ENCODE results near the gene PFN1.

The PFN1 gene

GRCh38 chr17:4948166-4948930 is at the start of gene PFN1:
Gene PFN1 (minus strand): TSS chr17:4948530. CDS start chr17:4948394, 136 bp downstream.
- Histone ChIP-seq H3K9me3 (ENCODE audit: control insufficient read depth in 2 of 2, low read length in 2 of 2) (no peaks in the 10 kb centered on the region), H3K36me3 (ENCODE audit: control insufficient read depth in 2 of 2, insufficient read depth in 2 of 2, low read length in 2 of 2) (peaks cover 19 to 23% of the 10 kb centered on the region in 2 donors), H3K9ac (ENCODE audit: low read length in 2 of 2) (peak within 1 kb of the TSS; percentile 94 to 100), H3K4me3 (ENCODE audit: low read length in 2 of 2) (peak within 1 kb of the TSS; percentile 91 to 94), H3K27me3 (ENCODE audit: control insufficient read depth in 1 of 2, insufficient read depth in 2 of 2, low read length in 2 of 2) (no peaks in the 10 kb centered on the region), H3K4me1 (ENCODE audit: control insufficient read depth, insufficient read depth, low read length) (peaks cover 49% of the 10 kb centered on the region), H3K27ac (ENCODE audit: low read length) (peak within 1 kb of the TSS; percentile 97)

GRCh38 chr17:4997302-4998026 is 49.1 kb upstream of the PFN1 start, which contains the start of the genes INCA1 and KIF1C:
Gene INCA1 (minus strand): TSS chr17:4997522. CDS start chr17:4994437, 3,085 bp downstream.
Gene KIF1C (plus strand): TSS chr17:4997950. CDS start chr17:5000247, 2,297 bp downstream.
- no peaks in the 10 kb centered on the region for H3K9me3 ChIP-seq (ENCODE audit: control insufficient read depth in 2 of 2, low read length in 2 of 2)
- H3K27ac ChIP-seq (ENCODE audit: low read length), result peak within 1 kb of the TSS; percentile 89
- peaks cover 14 to 16% of the 10 kb centered on the region in 2 donors for H3K36me3 ChIP-seq (ENCODE audit: control insufficient read depth in 2 of 2, insufficient read depth in 2 of 2, low read length in 2 of 2)
- no peaks in the 10 kb centered on the region for H3K27me3 ChIP-seq (ENCODE audit: control insufficient read depth in 1 of 2, insufficient read depth in 2 of 2, low read length in 2 of 2)
- H3K4me1 ChIP-seq (ENCODE audit: control insufficient read depth, insufficient read depth, low read length), result peaks cover 39% of the 10 kb centered on the region
- peak within 1 kb of the TSS; percentile 83 for H3K9ac ChIP-seq (ENCODE audit: low read length in 2 of 2)
- peak within 1 kb of the TSS; percentile 93 to 96 for H3K4me3 ChIP-seq (ENCODE audit: low read length in 2 of 2)

- Histone ChIP-seq H3K27ac (ENCODE audit: low read length) (no peak overlapping the region), H3K4me1 (ENCODE audit: control insufficient read depth, insufficient read depth, low read length) (peaks cover 19% of the 10 kb centered on the region), H3K36me3 (ENCODE audit: control insufficient read depth in 2 of 2, insufficient read depth in 2 of 2, low read length in 2 of 2) (no peaks in the 10 kb centered on the region), H3K9ac (ENCODE audit: low read length in 2 of 2) (no peak overlapping the region), H3K4me3 (ENCODE audit: low read length in 2 of 2) (no peak overlapping the region), H3K9me3 (ENCODE audit: control insufficient read depth in 2 of 2, low read length in 2 of 2) (no peaks in the 10 kb centered on the region), H3K27me3 (ENCODE audit: control insufficient read depth in 1 of 2, insufficient read depth in 2 of 2, low read length in 2 of 2) (no peaks in the 10 kb centered on the region)
Measured at GRCh38 chr17:4994081-4994595, 45.8 kb upstream of the PFN1 start.

GRCh38 chr17:4987767-4988567 is 39.6 kb upstream of the PFN1 start:
- Histone ChIP-seq H3K4me1 (ENCODE audit: control insufficient read depth, insufficient read depth, low read length) (peaks cover 32% of the 10 kb centered on the region), H3K9me3 (ENCODE audit: control insufficient read depth in 2 of 2, low read length in 2 of 2) (no peaks in the 10 kb centered on the region), H3K9ac (ENCODE audit: low read length in 2 of 2) (peak overlapping the region; percentile 90 to 91), H3K27me3 (ENCODE audit: control insufficient read depth in 1 of 2, insufficient read depth in 2 of 2, low read length in 2 of 2) (no peaks in the 10 kb centered on the region), H3K36me3 (ENCODE audit: control insufficient read depth in 2 of 2, insufficient read depth in 2 of 2, low read length in 2 of 2) (peaks cover 6 to 7% of the 10 kb centered on the region in 2 donors), H3K27ac (ENCODE audit: low read length) (peak overlapping the region; percentile 93), H3K4me3 (ENCODE audit: low read length in 2 of 2) (peak overlapping the region; percentile 88 to 90)

GRCh38 chr17:4986951-4987766 is 38.8 kb upstream of the PFN1 start, which contains the start of gene CAMTA2:
Gene CAMTA2 (minus strand): TSS chr17:4987675. CDS start chr17:4986222, 1,453 bp downstream.
- peaks cover 12 to 13% of the 10 kb centered on the region in 2 donors for H3K36me3 ChIP-seq (ENCODE audit: control insufficient read depth in 2 of 2, insufficient read depth in 2 of 2, low read length in 2 of 2)
- H3K9ac ChIP-seq (ENCODE audit: low read length in 2 of 2), result peak within 1 kb of the TSS; percentile 90 to 91
- peak within 1 kb of the TSS; percentile 88 to 90 for H3K4me3 ChIP-seq (ENCODE audit: low read length in 2 of 2)

GRCh38 chr17:4986403-4986802 is 38.1 kb upstream of the PFN1 start:
- H3K4me1 ChIP-seq (ENCODE audit: control insufficient read depth, insufficient read depth, low read length), result peaks cover 32% of the 10 kb centered on the region
- H3K27me3 ChIP-seq (ENCODE audit: control insufficient read depth in 1 of 2, insufficient read depth in 2 of 2, low read length in 2 of 2), result no peaks in the 10 kb centered on the region
- H3K36me3 ChIP-seq (ENCODE audit: control insufficient read depth in 2 of 2, insufficient read depth in 2 of 2, low read length in 2 of 2), result peaks cover 17 to 18% of the 10 kb centered on the region in 2 donors
- peak overlapping the region; percentile 93 for H3K27ac ChIP-seq (ENCODE audit: low read length)
- H3K9me3 ChIP-seq (ENCODE audit: control insufficient read depth in 2 of 2, low read length in 2 of 2), result no peaks in the 10 kb centered on the region
- H3K9ac ChIP-seq (ENCODE audit: low read length in 2 of 2), result peak overlapping the region; percentile 90 to 91
- peak overlapping the region; percentile 88 to 90 for H3K4me3 ChIP-seq (ENCODE audit: low read length in 2 of 2)

More at GRCh38 chr17:4986951-4987766, 38.8 kb upstream of the PFN1 start, which contains the start of gene CAMTA2:
- no peaks in the 10 kb centered on the region for H3K9me3 ChIP-seq (ENCODE audit: control insufficient read depth in 2 of 2, low read length in 2 of 2)
- H3K27me3 ChIP-seq (ENCODE audit: control insufficient read depth in 1 of 2, insufficient read depth in 2 of 2, low read length in 2 of 2), result no peaks in the 10 kb centered on the region
- peaks cover 32% of the 10 kb centered on the region for H3K4me1 ChIP-seq (ENCODE audit: control insufficient read depth, insufficient read depth, low read length)
- H3K27ac ChIP-seq (ENCODE audit: low read length), result peak within 1 kb of the TSS; percentile 93

GRCh38 chr17:4982305-4982704 is 34.0 kb upstream of the PFN1 start:
- Histone ChIP-seq H3K4me3 (ENCODE audit: low read length in 2 of 2) (no peak overlapping the region), H3K36me3 (ENCODE audit: control insufficient read depth in 2 of 2, insufficient read depth in 2 of 2, low read length in 2 of 2) (peaks cover 41 to 42% of the 10 kb centered on the region in 2 donors), H3K9ac (ENCODE audit: low read length in 2 of 2) (no peak overlapping the region), H3K9me3 (ENCODE audit: control insufficient read depth in 2 of 2, low read length in 2 of 2) (no peaks in the 10 kb centered on the region), H3K4me1 (ENCODE audit: control insufficient read depth, insufficient read depth, low read length) (peaks cover 21% of the 10 kb centered on the region), H3K27me3 (ENCODE audit: control insufficient read depth in 1 of 2, insufficient read depth in 2 of 2, low read length in 2 of 2) (no peaks in the 10 kb centered on the region), H3K27ac (ENCODE audit: low read length) (no peak overlapping the region)

- H3K36me3 ChIP-seq (ENCODE audit: control insufficient read depth in 2 of 2, insufficient read depth in 2 of 2, low read length in 2 of 2), result peaks cover 47 to 48% of the 10 kb centered on the region in 2 donors
- no peak overlapping the region for H3K9ac ChIP-seq (ENCODE audit: low read length in 2 of 2)
- H3K27me3 ChIP-seq (ENCODE audit: control insufficient read depth in 1 of 2, insufficient read depth in 2 of 2, low read length in 2 of 2), result no peaks in the 10 kb centered on the region
- no peak overlapping the region for H3K27ac ChIP-seq (ENCODE audit: low read length)
- H3K9me3 ChIP-seq (ENCODE audit: control insufficient read depth in 2 of 2, low read length in 2 of 2), result no peaks in the 10 kb centered on the region
- peaks cover 7% of the 10 kb centered on the region for H3K4me1 ChIP-seq (ENCODE audit: control insufficient read depth, insufficient read depth, low read length)
- H3K4me3 ChIP-seq (ENCODE audit: low read length in 2 of 2), result no peak overlapping the region
Measured at GRCh38 chr17:4980644-4981216, 32.4 kb upstream of the PFN1 start.

- Histone ChIP-seq H3K4me3 (ENCODE audit: low read length in 2 of 2) (no peak overlapping the region), H3K9ac (ENCODE audit: low read length in 2 of 2) (peak overlapping the region in 1 of 2 donors; percentile 13), H3K9me3 (ENCODE audit: control insufficient read depth in 2 of 2, low read length in 2 of 2) (no peaks in the 10 kb centered on the region), H3K27me3 (ENCODE audit: control insufficient read depth in 1 of 2, insufficient read depth in 2 of 2, low read length in 2 of 2) (no peaks in the 10 kb centered on the region), H3K4me1 (ENCODE audit: control insufficient read depth, insufficient read depth, low read length) (peaks cover 19% of the 10 kb centered on the region), H3K27ac (ENCODE audit: low read length) (no peak overlapping the region), H3K36me3 (ENCODE audit: control insufficient read depth in 2 of 2, insufficient read depth in 2 of 2, low read length in 2 of 2) (peaks cover 48 to 56% of the 10 kb centered on the region in 2 donors)
Measured at GRCh38 chr17:4978726-4979125, 30.4 kb upstream of the PFN1 start.

Data from stomach smooth muscle (tissue), 2 donors.